Measurements from ENCODE around the gene MAGEA9B. TPM values are rescaled to one million over a fixed set of nuclear protein-coding genes. Genes with fewer than 3 reads are reported as not detected.
"Not testable (repeated sequence)": the region's sequence is repeated elsewhere in the genome, so short reads cannot be mapped to it uniquely, and the experiment has no call there.

MAGEA9B gene
- total RNA-seq, 1 donor from 2014 or later = not detected

DNA sequence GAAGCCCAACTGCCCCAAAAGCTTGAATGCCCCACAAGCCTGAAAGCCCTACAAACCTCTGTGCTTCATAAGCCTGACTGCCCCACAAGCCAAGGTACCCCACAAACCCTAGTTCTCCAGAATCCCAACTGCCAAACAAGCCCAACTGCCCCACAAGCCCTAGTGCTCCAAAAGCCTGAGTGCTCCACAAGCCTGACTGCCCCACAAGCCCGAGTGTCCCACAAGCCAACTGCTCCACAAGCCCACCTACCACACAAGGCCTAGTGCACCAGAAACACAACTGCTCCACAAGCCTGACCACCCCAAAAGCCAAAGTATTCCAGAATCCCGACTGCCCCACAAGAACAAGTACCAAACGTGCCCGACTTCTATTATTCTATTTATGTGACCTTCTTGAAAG lies 23.9 kb downstream of the MAGEA9B start:
- no peak for TF ChIP-seq CTCF (conservative IDR thresholded peaks at IDR 0.05; ENCODE audit: low read depth, low read length)
- no peak for DNase-seq (ENCODE audit: low read depth)
- H3K4me3 ChIP-seq (ENCODE audit: low read depth, low read length) = no peak overlapping the region

DNA sequence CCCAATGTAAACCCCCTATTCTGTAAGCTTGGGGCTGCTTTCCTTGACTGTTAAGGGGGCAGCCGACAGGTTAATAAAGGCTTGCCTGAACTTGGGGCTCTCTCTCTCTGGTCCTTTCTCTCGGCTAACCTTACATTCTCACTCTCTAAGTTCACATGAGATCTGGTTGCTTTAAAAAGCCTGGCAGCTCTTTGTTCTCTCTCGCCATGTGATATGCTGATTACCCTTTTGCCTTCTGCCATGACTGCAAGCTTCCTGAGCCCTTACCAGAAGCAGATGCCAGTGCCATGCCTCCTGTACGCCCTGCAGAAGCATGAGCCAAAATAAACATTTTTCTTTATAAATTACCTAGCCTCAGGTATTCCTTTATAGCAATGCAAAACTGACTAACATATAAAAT lies 32.0 kb downstream of the MAGEA9B start:
- not testable (repeated sequence) for H3K4me3 ChIP-seq (ENCODE audit: low read depth, low read length); DNase-seq (ENCODE audit: low read depth)

DNA sequence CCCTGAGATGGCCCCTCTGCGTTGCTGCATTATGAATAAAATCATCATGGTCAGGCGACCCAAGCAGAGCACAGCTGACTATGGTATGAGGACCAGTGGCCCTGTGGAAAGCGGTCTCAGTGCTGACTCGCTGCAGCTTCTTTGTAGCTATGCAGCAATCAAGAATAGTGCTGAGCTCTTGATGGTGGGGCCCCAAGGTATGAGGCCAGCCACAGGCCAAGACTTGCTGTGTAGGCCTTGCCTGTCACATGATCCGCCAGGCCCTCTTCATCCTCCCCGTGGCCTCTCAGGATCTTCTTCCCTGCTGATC lies 35.4 kb downstream of the MAGEA9B start:
- not testable (repeated sequence) for DNase-seq (ENCODE audit: low read depth)

GRCh38 chrX:149551245-149551938 lies 35.9 kb downstream of the MAGEA9B start:
- H3K4me3 ChIP-seq (ENCODE audit: low read depth, low read length); DNase-seq (ENCODE audit: low read depth): not testable (repeated sequence)

More for the DNA sequence above, 35.4 kb downstream of the MAGEA9B start:
- H3K4me3 ChIP-seq (ENCODE audit: low read depth, low read length) = not testable (repeated sequence)

GRCh38 chrX:149550454-149550853 lies 36.8 kb downstream of the MAGEA9B start:
- not testable (repeated sequence) for DNase-seq (ENCODE audit: low read depth); H3K4me3 ChIP-seq (ENCODE audit: low read depth, low read length)

- DNase-seq (ENCODE audit: low read depth); H3K4me3 ChIP-seq (ENCODE audit: low read depth, low read length): not testable (repeated sequence)
Observed at GRCh38 chrX:149549701-149550100, 37.6 kb downstream of the MAGEA9B start, which contains the start of gene HSFX3. Gene HSFX3 (minus strand): TSS chrX:149549924. CDS start chrX:149549852, 72 bp downstream.

DNA sequence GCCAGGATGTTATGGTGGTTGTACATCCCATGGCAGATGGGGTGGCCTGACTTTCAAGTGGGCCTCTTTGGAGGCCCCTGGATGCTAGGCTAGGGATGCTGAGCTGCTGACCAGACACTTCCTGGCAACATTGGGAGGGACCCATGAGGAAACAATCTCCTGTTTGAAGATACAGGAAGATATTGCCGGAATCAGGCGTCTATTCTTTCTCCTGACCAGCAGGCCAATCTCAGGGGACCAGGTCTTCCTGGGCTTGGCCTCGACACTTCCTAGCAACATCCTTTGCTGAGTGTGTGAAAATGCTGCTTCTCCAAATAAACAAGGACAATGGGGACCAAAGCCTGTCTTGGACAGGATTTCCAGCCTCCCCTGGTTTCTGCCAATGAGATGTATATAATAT lies 39.5 kb downstream of the MAGEA9B start:
- H3K4me3 ChIP-seq (ENCODE audit: low read depth, low read length); DNase-seq (ENCODE audit: low read depth): not testable (repeated sequence)

GRCh38 chrX:149546962-149547361 lies 40.3 kb downstream of the MAGEA9B start:
- H3K4me3 ChIP-seq (ENCODE audit: low read depth, low read length); DNase-seq (ENCODE audit: low read depth): not testable (repeated sequence)

DNA sequence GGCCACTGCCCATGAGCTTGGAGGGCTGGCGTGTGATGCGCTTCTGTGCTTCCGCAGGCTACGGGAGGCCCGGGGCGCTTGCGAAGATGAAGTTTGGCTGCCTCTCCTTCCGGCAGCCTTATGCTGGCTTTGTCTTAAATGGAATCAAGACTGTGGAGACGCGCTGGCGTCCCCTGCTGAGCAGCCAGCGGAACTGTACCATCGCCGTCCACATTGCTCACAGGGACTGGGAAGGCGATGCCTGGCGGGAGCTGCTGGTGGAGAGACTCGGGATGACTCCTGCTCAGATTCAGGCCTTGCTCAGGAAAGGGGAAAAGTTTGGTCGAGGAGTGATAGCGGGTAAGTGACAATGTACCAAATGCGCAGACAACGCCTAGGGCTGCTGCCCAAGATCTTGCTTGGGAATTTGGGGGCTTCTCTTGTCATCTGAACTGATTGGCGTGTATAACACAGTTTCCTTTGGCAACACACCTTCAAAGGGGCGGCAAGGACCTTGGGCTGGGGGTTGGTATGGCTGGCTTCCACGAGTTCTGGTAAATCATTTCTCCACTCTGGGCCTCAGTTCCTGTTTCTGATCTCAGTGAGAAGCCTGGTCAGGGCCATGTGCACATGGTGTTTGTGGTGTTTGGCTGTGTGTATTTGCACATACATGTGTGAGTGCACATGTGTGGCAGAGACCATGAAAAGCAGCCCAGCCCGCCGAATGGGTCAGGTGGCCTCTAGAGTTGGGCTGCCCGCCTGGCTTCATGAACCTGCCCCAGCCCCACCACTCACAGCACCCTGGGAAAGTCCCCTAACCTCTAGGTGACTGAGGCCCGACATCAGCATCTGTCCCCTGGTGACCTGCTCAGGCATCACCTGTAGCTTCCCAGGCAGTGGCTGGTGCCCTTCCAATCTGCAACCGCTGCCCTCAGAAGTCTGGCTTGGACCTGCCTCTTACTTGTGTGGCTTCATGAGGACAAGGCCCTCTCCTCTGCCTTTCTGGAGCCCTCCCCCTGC lies 41.4 kb downstream of the MAGEA9B start:
- DNase-seq (ENCODE audit: low read depth); H3K4me3 ChIP-seq (ENCODE audit: low read depth, low read length): not testable (repeated sequence)

DNA sequence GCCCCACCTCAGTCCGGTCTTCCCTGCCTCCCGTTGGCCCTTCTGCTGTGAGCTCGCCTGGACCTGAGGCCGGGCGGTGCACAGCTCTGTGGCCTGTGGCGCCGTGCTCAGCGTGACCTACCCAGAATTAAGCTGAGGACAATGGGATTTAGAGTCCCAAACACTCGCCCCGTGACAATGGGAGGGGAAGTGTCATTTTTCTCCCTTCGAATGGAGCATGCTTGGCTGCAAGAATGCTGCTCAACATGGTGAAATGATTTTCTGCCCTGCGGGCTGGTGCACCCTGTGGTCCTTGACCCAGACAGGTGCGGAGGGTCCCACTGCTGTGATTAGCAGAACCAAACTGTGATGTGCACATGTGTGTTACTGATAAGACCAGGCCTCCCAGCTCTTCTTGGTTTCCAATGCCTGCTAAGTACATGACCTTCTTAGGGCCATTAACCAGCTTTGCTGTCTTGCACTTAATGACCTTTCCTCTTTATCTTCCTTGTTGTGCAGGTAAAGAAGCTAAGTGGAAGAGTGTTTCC lies 45.7 kb downstream of the MAGEA9B start:
- H3K4me3 ChIP-seq (ENCODE audit: low read depth, low read length) = peak overlapping the region; percentile 78

More for the DNA sequence above, 45.7 kb downstream of the MAGEA9B start:
- no peak for DNase-seq (ENCODE audit: low read depth)
- no peak for TF ChIP-seq CTCF (conservative IDR thresholded peaks at IDR 0.05; ENCODE audit: low read depth, low read length)

All from epithelial cell of proximal tubule (primary cell).